IPS-NIHi11 (cell line): ENCODE measurements around the gene TSPOAP1.
A peak's percentile ranks its signal among the peaks of the same experiment; 100 is the strongest.

ENCODE experiments used
- DNase-seq: peaks from one replicate; pipeline ENCODE4 v3.0.0; 2012; ENCODE audit warnings: mixed read lengths, low spot score

TSPOAP1 gene

GRCh38 chr17:58316260-58316960 is 12.2 kb downstream of the TSPOAP1 start:
- DNase-seq, result no peak

- no peak for DNase-seq
Observed at GRCh38 chr17:58315750-58316149, 12.8 kb downstream of the TSPOAP1 start.

GRCh38 chr17:58315281-58315711 is 13.3 kb downstream of the TSPOAP1 start:
- DNase-seq, result no peak

GRCh38 chr17:58314706-58315015 is 13.9 kb downstream of the TSPOAP1 start:
- no peak for DNase-seq

GRCh38 chr17:58313815-58314705 is 14.5 kb downstream of the TSPOAP1 start:
- DNase-seq, result no peak

GRCh38 chr17:58312829-58313228 is 15.8 kb downstream of the TSPOAP1 start:
- no peak for DNase-seq

GRCh38 chr17:58312021-58312630 is 16.5 kb downstream of the TSPOAP1 start:
- no peak for DNase-seq

GRCh38 chr17:58311429-58311894 is 17.1 kb downstream of the TSPOAP1 start:
- no peak for DNase-seq

- no peak for DNase-seq
Observed at GRCh38 chr17:58310511-58311428, 17.8 kb downstream of the TSPOAP1 start.

- DNase-seq, result no peak
Observed at GRCh38 chr17:58309918-58310259, 18.7 kb downstream of the TSPOAP1 start.

GRCh38 chr17:58308985-58309917 is 19.3 kb downstream of the TSPOAP1 start:
- DNase-seq, result peak; percentile 3

- peak; percentile 89 for DNase-seq
Observed at GRCh38 chr17:58308173-58308984, 20.2 kb downstream of the TSPOAP1 start.

GRCh38 chr17:58307468-58308172 is 21.0 kb downstream of the TSPOAP1 start:
- peak; percentile 4 for DNase-seq

- peak; percentile 3 for DNase-seq
Observed at GRCh38 chr17:58306131-58306951, 22.3 kb downstream of the TSPOAP1 start.

GRCh38 chr17:58305626-58306025 is 23.0 kb downstream of the TSPOAP1 start:
- DNase-seq, result peak; percentile 6

- DNase-seq, result peak; percentile 3
Observed at GRCh38 chr17:58304750-58305486, 23.7 kb downstream of the TSPOAP1 start.

- peak; percentile 94 for DNase-seq
Observed at GRCh38 chr17:58303971-58304749, 24.4 kb downstream of the TSPOAP1 start.
